A549 treated with AZD9567 at 1 μM for 4 hours (cell line): ENCODE results near the gene NPM1. TPM values are rescaled to one million over a fixed set of nuclear protein-coding genes. Genes with fewer than 3 reads are reported as not detected.

Source experiments
- total RNA-seq: library from RNA; stranded (reverse); fragments of 200-300 nt; extraction: Qiagen RNA extraction; gene quantifications from 5 replicates; pipeline ENCODE4 v1.2.3, GENCODE V29; 2022; ENCODE audit not compliant: insufficient read depth

NPM1 gene
- total RNA-seq = 3,469 to 3,745 TPM (median 3,537 TPM) in 5 replicates

GRCh38 chr5:171387345-171387969 lies at the start of gene NPM1:
TSS of gene NPM1 (plus strand) at chr5:171387849. CDS start at chr5:171387949, 100 bp downstream.

GRCh38 chr5:171418982-171419687 lies 31.5 kb downstream of the NPM1 start, which contains the start of gene FGF18:
TSS of gene FGF18 (plus strand) at chr5:171419647. CDS start at chr5:171420200, 553 bp downstream.

Other genes with a start within 250 kb of the NPM1 start
- not detected in 5 replicates for gene TLX3, start 78.6 kb upstream of the NPM1 start, total RNA-seq
- 1.3 to 3.4 TPM (median 1.4 TPM) in 5 replicates for gene FGF18, start 31.8 kb downstream of the NPM1 start, total RNA-seq